Small intestine (tissue), 7 donors: ENCODE measurements around the gene ZNF512. TPM values are rescaled to one million over a fixed set of nuclear protein-coding genes. Genes with fewer than 3 reads are reported as not detected.

Source experiments
- DNase-seq, 2 donors: peaks; one replicate each; pipeline versions ENCODE4 v3.0.0 to v3.0.0-alpha.2; 2013
- FAIRE-seq: peaks from 2 replicates; lab custom pipeline; 2012; peaks lifted over from hg19 to GRCh38; lab: Jason Lieb, UNC
- H3K27ac ChIP-seq, 3 donors: one replicate each; pipeline ENCODE4 v1.5.1; 2013; ENCODE audit warnings: low read length in 2 of 3, mild to moderate bottlenecking in 2 of 3, control low read depth in 1 of 3, inconsistent platforms in 1 of 3, low read depth in 1 of 3, moderate library complexity in 1 of 3
- H3K27me3 ChIP-seq, 3 donors: one replicate each; pipeline ENCODE4 v1.6.1; 2013; ENCODE audit warnings: low read length in 3 of 3, inconsistent platforms in 1 of 3; ENCODE audit not compliant: control insufficient read depth in 3 of 3, insufficient read depth in 3 of 3
- H3K36me3 ChIP-seq, 3 donors: one replicate each; pipeline ENCODE4 v1.6.1; 2013; ENCODE audit warnings: low read length in 3 of 3, inconsistent platforms in 1 of 3, low read depth in 1 of 3, mild to moderate bottlenecking in 1 of 3, moderate library complexity in 1 of 3; ENCODE audit not compliant: control insufficient read depth in 3 of 3, insufficient read depth in 2 of 3
- H3K4me1 ChIP-seq, 3 donors: one replicate each; pipeline ENCODE4 v1.6.1; 2013; ENCODE audit warnings: low read length in 2 of 3, inconsistent platforms in 1 of 3, low read depth in 1 of 3, mild to moderate bottlenecking in 1 of 3, moderate library complexity in 1 of 3; ENCODE audit not compliant: control insufficient read depth in 3 of 3, insufficient read depth in 2 of 3
- H3K4me3 ChIP-seq, 3 donors: one replicate each; pipeline ENCODE4 v1.5.1; 2013; ENCODE audit warnings: low read length in 3 of 3, control low read depth in 1 of 3, inconsistent platforms in 1 of 3, low read depth in 1 of 3, mild to moderate bottlenecking in 1 of 3, moderate library complexity in 1 of 3
- H3K9me3 ChIP-seq, 2 donors: one replicate each; pipeline ENCODE4 v1.6.1; 2013; ENCODE audit warnings: low read depth in 1 of 2, low read length in 1 of 2; ENCODE audit not compliant: control insufficient read depth in 2 of 2, insufficient read depth in 1 of 2
- WGBS, 3 donors: extraction: QIAGEN DNeasy Blood & Tissue Kit; methylation state at CpG; one replicate each; pipeline ENCODE4 v1.1.7; 2013; 5-methylcytosine and 5-hydroxymethylcytosine counted together
- polyA plus RNA-seq, 4 donors: library from polyadenylated mRNA; stranded (reverse) in 3 of 4; unstranded in 1 of 4; fragments of 200-250 nt in 3 of 4; fragments of 120-200 nt in 1 of 4; gene quantifications; one replicate each; pipeline versions ENCODE4 v1.2.1 to v1.2.3, GENCODE V29; 2013
- donor health status: healthy with polysubstance abuse.
- donor health status: control.
- donor health status: control.
- donor health status: Bipolar disorder and iron deficiency.
- donor health status: healthy.

Gene ZNF512
- polyA plus RNA-seq, 4 donors = 3.4 to 34.3 (median 7.2) TPM

GRCh38 chr2:27663285-27664153 lies 80.7 kb downstream of the ZNF512 start, which contains the start of the genes SLC4A1AP and SUPT7L:
TSS of gene SLC4A1AP (plus strand) at chr2:27663889. CDS start at chr2:27663915, 26 bp downstream.
TSS of gene SUPT7L (minus strand) at chr2:27663614. CDS start at chr2:27662192, 1,422 bp downstream.
- Histone ChIP-seq H3K27me3 (no peaks in the 10 kb centered on the region), H3K36me3 (peaks cover 2 to 12% (median 10%) of the 10 kb centered on the region in 3 donors), H3K4me1 (peaks cover 10 to 12% (median 12%) of the 10 kb centered on the region in 3 donors), H3K4me3 (peak within 1 kb of the TSS; percentile 73 to 95 (median 91)), H3K27ac (peak within 1 kb of the TSS; percentile 74 to 91 (median 83)), H3K9me3 (no peaks in the 10 kb centered on the region)
- 0% methylated on average over 56 of the region's 56 CpGs for WGBS, 3 donors
- DNase-seq = peak; percentile 74 to 93
- FAIRE-seq = no peak

GRCh38 chr2:27664154-27664574 lies 81.3 kb downstream of the ZNF512 start:
- Histone ChIP-seq H3K27ac (peak overlapping the region; percentile 74 to 91 (median 83)), H3K36me3 (peaks cover 3 to 12% (median 11%) of the 10 kb centered on the region in 3 donors), H3K4me3 (peak overlapping the region; percentile 73 to 95 (median 91)), H3K27me3 (no peaks in the 10 kb centered on the region), H3K4me1 (peaks cover 10 to 12% (median 12%) of the 10 kb centered on the region in 3 donors), H3K9me3 (no peaks in the 10 kb centered on the region)
- FAIRE-seq (no peak), DNase-seq (no peak)
- 3 to 4% (median 3%) methylated on average over 24 to 28 of the region's 28 CpGs for WGBS, 3 donors

- no peak overlapping the region for H3K27ac ChIP-seq
- peaks cover 3 to 15% (median 11%) of the 10 kb centered on the region in 3 donors for H3K36me3 ChIP-seq
- DNase-seq (no peak), FAIRE-seq (no peak)
- H3K9me3 ChIP-seq = no peaks in the 10 kb centered on the region
- no peaks in the 10 kb centered on the region for H3K27me3 ChIP-seq
- peaks cover 10 to 12% (median 12%) of the 10 kb centered on the region in 3 donors for H3K4me1 ChIP-seq
- 81 to 86% (median 85%) methylated on average over 16 of the region's 16 CpGs for WGBS, 3 donors
- H3K4me3 ChIP-seq = peak overlapping the region; percentile 73 to 95 (median 91)
Observed at GRCh38 chr2:27664622-27665363, 82.0 kb downstream of the ZNF512 start.

- H3K9me3 ChIP-seq = no peaks in the 10 kb centered on the region
- H3K36me3 ChIP-seq = peaks cover 3 to 18% (median 5%) of the 10 kb centered on the region in 3 donors
- 54 to 86% (median 72%) methylated on average over 1 of the region's 1 CpG for WGBS, 3 donors
- no peak overlapping the region for H3K27ac ChIP-seq
- FAIRE-seq (no peak), DNase-seq (no peak)
- no peaks in the 10 kb centered on the region for H3K27me3 ChIP-seq
- peaks cover 7 to 10% (median 9%) of the 10 kb centered on the region in 3 donors for H3K4me1 ChIP-seq
- no peak overlapping the region for H3K4me3 ChIP-seq
Observed at GRCh38 chr2:27667446-27667845, 84.6 kb downstream of the ZNF512 start.

- Histone ChIP-seq H3K27me3 (no peaks in the 10 kb centered on the region), H3K36me3 (peaks cover 3 to 21% (median 10%) of the 10 kb centered on the region in 3 donors), H3K27ac (no peak overlapping the region), H3K4me1 (no peaks in the 10 kb centered on the region), H3K9me3 (no peaks in the 10 kb centered on the region), H3K4me3 (no peak overlapping the region)
- no peak for FAIRE-seq
- DNase-seq = no peak
- 85 to 93% (median 90%) methylated on average over 4 of the region's 4 CpGs for WGBS, 3 donors
Observed at GRCh38 chr2:27671235-27671634, 88.4 kb downstream of the ZNF512 start.

Other genes with a start within 250 kb of the ZNF512 start
- gene GTF3C2, start 226.3 kb upstream of the ZNF512 start, polyA plus RNA-seq = 10 to 100 TPM; 27.4 to 56.1 (median 35.7) TPM
- 10 to 100 TPM; 31.0 to 45.4 (median 38.0) TPM for gene EIF2B4, start 212.7 kb upstream of the ZNF512 start, polyA plus RNA-seq
- gene SNX17, start 212.4 kb upstream of the ZNF512 start, polyA plus RNA-seq = 10 to 100 TPM; 64.6 to 76.6 (median 70.9) TPM
- 10 to 100 TPM; 18.4 to 48.1 (median 30.5) TPM for gene ZNF513, start 202.3 kb upstream of the ZNF512 start, polyA plus RNA-seq
- 10 to 100 TPM; 44.1 to 93.1 (median 53.0) TPM for gene PPM1G, start 173.5 kb upstream of the ZNF512 start, polyA plus RNA-seq
- gene NRBP1, start 154.4 kb upstream of the ZNF512 start, polyA plus RNA-seq = 10 to 100 TPM; 51.4 to 84.8 (median 81.9) TPM
- gene KRTCAP3, start 140.7 kb upstream of the ZNF512 start, polyA plus RNA-seq = 100 to 1,000 TPM in 1 of 4 donors, 10 to 100 TPM in 3; 57.0 to 127 (median 60.5) TPM
- gene IFT172, start 93.3 kb upstream of the ZNF512 start, polyA plus RNA-seq = 100 to 1,000 TPM in 1 of 4 donors, 10 to 100 TPM in 3; 35.9 to 142 (median 89.3) TPM
- 1 to 10 TPM in 2 of 4 donors, under 1 TPM in 1, not detected in 1; 0.81 to 5.8 (median 2.0) TPM for gene FNDC4, start 87.8 kb upstream of the ZNF512 start, polyA plus RNA-seq
- gene GCKR, start 86.2 kb upstream of the ZNF512 start, polyA plus RNA-seq = 1 to 10 TPM; 2.1 to 3.8 (median 2.5) TPM
- gene CCDC121, start 46.0 kb downstream of the ZNF512 start, polyA plus RNA-seq = 1 to 10 TPM in 3 of 4 donors, under 1 TPM in 1; 0.54 to 4.8 (median 1.6) TPM
- 10 to 100 TPM; 21.9 to 41.4 (median 33.5) TPM for gene GPN1, start 46.0 kb downstream of the ZNF512 start, polyA plus RNA-seq
- gene SUPT7L, start 80.6 kb downstream of the ZNF512 start, polyA plus RNA-seq = 10 to 100 TPM; 16.8 to 43.7 (median 23.1) TPM
- gene SLC4A1AP, start 80.8 kb downstream of the ZNF512 start, polyA plus RNA-seq = 10 to 100 TPM; 11.6 to 23.4 (median 13.7) TPM
- gene MRPL33, start 188.7 kb downstream of the ZNF512 start, polyA plus RNA-seq = 100 to 1,000 TPM; 111 to 156 (median 127) TPM